22Rv1 (cell line): ENCODE measurements around the gene PON2.
"Not testable (repeated sequence)": the region's sequence is repeated elsewhere in the genome, so short reads cannot be mapped to it uniquely, and the experiment has no call there.

Experiments used
- H3K27ac ChIP-seq: fragments of 450-650 bp; 2 replicates; pipeline ENCODE4 v1.5.1; 2017
- CTCF ChIP-seq: fragments of 450-650 bp; IDR thresholded peaks from 2 replicates; pipeline ENCODE4 v1.5.1; 2017; ENCODE audit warnings: mild to moderate bottlenecking
- ZFX ChIP-seq: fragments of 450-650 bp; IDR thresholded peaks from 2 replicates; pipeline ENCODE4 v1.6.1; 2017; ENCODE audit warnings: antibody characterized with exemption, borderline replicate concordance

PON2 gene

GRCh38 chr7:95467912-95468607, 33.2 kb upstream of the PON2 start:
- TF ChIP-seq CTCF (no peak), ZFX (no peak)
- H3K27ac ChIP-seq, result no peak overlapping the region

- not testable (repeated sequence) for H3K27ac ChIP-seq
These were observed 25.8 kb upstream of the PON2 start for GRCh38 chr7:95460653-95461052.

GRCh38 chr7:95457947-95458346, 23.1 kb upstream of the PON2 start:
- no peak overlapping the region for H3K27ac ChIP-seq
- no peak for TF ChIP-seq CTCF
- TF ChIP-seq ZFX, result no peak

- no peak overlapping the region for H3K27ac ChIP-seq
- TF ChIP-seq CTCF, result no peak
- no peak for TF ChIP-seq ZFX
These were observed 19.7 kb upstream of the PON2 start for GRCh38 chr7:95454438-95455045.

GRCh38 chr7:95446618-95447017, 11.8 kb upstream of the PON2 start:
- no peak overlapping the region for H3K27ac ChIP-seq
- no peak for TF ChIP-seq ZFX
- no peak for TF ChIP-seq CTCF

GRCh38 chr7:95444796-95445195, 10.0 kb upstream of the PON2 start:
- H3K27ac ChIP-seq, result no peak overlapping the region
- no peak for TF ChIP-seq ZFX
- no peak for TF ChIP-seq CTCF

GRCh38 chr7:95441042-95441823, 6.4 kb upstream of the PON2 start:
- no peak overlapping the region for H3K27ac ChIP-seq
- no peak for TF ChIP-seq ZFX
- TF ChIP-seq CTCF, result no peak
